Keratinocyte (primary cell): Measurements from ENCODE around the gene CD274. TPM values are rescaled to one million over a fixed set of nuclear protein-coding genes. Genes with fewer than 3 reads are reported as not detected.

ENCODE experiments used
- DNase-seq: peaks from one replicate; pipeline ENCODE4 v3.0.0-alpha.2; 2011; ENCODE audit warnings: low read depth, missing footprints, low spot score
- FAIRE-seq: peaks from 2 replicates; lab custom pipeline; 2011; peaks lifted over from hg19 to GRCh38; lab: Jason Lieb, UNC
- H2AFZ ChIP-seq: 2 replicates; pipeline ENCODE4 v1.6.0; 2012; ENCODE audit warnings: low read length, control low read depth, inconsistent platforms; ENCODE audit not compliant: control insufficient read depth
- H3K27ac ChIP-seq: 2 replicates; pipeline ENCODE4 v1.5.1; 2011; ENCODE audit warnings: low read length; ENCODE audit not compliant: control insufficient read depth, insufficient read depth
- H3K27me3 ChIP-seq: 3 replicates; pipeline ENCODE4 v1.6.0; 2011; ENCODE audit warnings: low read length; ENCODE audit not compliant: control insufficient read depth, insufficient read depth; ENCODE audit errors: extremely low read depth
- H3K36me3 ChIP-seq, 2 experiments: 2 replicates in 1 of 2; 3 replicates in 1 of 2; pipeline ENCODE4 v1.5.1; 2011; ENCODE audit warnings: low read length in 2 of 2, mild to moderate bottlenecking in 1 of 2; ENCODE audit not compliant: control insufficient read depth in 2 of 2, insufficient read depth in 2 of 2; ENCODE audit errors: extremely low read depth in 1 of 2
- H3K4me1 ChIP-seq: 3 replicates; pipeline ENCODE4 v1.5.1; 2011; ENCODE audit warnings: low read length; ENCODE audit not compliant: control insufficient read depth, insufficient read depth; ENCODE audit errors: extremely low read depth
- H3K4me2 ChIP-seq: 3 replicates; pipeline ENCODE4 v1.6.0; 2011; ENCODE audit warnings: low read depth, low read length; ENCODE audit not compliant: control insufficient read depth, insufficient read depth; ENCODE audit errors: extremely low read depth
- H3K4me3 ChIP-seq, 3 experiments: fragments of 200-600 bp in 1 of 3; sonication (generic) in 1 of 3; 2 replicates in 2 of 3; 3 replicates in 1 of 3; pipeline ENCODE4 v1.5.1; 2011 to 2016; ENCODE audit warnings: low read length in 3 of 3, mild to moderate bottlenecking in 3 of 3, control low read depth in 2 of 3, inconsistent platforms in 1 of 3, low read depth in 1 of 3, mixed read lengths in 1 of 3, mixed run types in 1 of 3, moderate library complexity in 1 of 3; ENCODE audit not compliant: control insufficient read depth in 2 of 3, insufficient read depth in 2 of 3; ENCODE audit errors: extremely low read depth in 1 of 3
- H3K79me2 ChIP-seq: 2 replicates; pipeline ENCODE4 v1.6.0; 2012; ENCODE audit warnings: low read length; ENCODE audit not compliant: control insufficient read depth, insufficient read depth
- H3K9ac ChIP-seq: 3 replicates; pipeline ENCODE4 v1.6.0; 2011; ENCODE audit warnings: low read length; ENCODE audit not compliant: control insufficient read depth, insufficient read depth; ENCODE audit errors: extremely low read depth
- H3K9me1 ChIP-seq: 3 replicates; pipeline ENCODE4 v1.6.0; 2011; ENCODE audit warnings: low read length; ENCODE audit not compliant: control insufficient read depth, insufficient read depth; ENCODE audit errors: extremely low read depth
- H3K9me3 ChIP-seq: 2 replicates; pipeline ENCODE4 v1.5.1; 2012; ENCODE audit warnings: low read depth, low read length; ENCODE audit not compliant: control insufficient read depth
- H4K20me1 ChIP-seq: 3 replicates; pipeline ENCODE4 v1.6.0; 2011; ENCODE audit warnings: low read length; ENCODE audit not compliant: control insufficient read depth, insufficient read depth; ENCODE audit errors: extremely low read depth
- EZH2 ChIP-seq: IDR thresholded peaks from one replicate; pipeline ENCODE4 v1.6.1; 2012; ENCODE audit warnings: inconsistent platforms, mild to moderate bottlenecking, low read length, moderate library complexity
- dilution Hi-C: fragments of 300-500 bp; cut with MboI; formaldehyde crosslinking; loops from one replicate; pipeline ENCODE4 v1.7.0; 2020; ENCODE audit warnings: low sequenced_read_pairs; ENCODE audit not compliant: extremely low pct_ligation_motif_present
- polyA plus RNA-seq, 5 experiments: library from polyadenylated mRNA; depleted of rRNA in 3 of 5; stranded (reverse) in 3 of 5; stranded (forward) in 1 of 5; unstranded in 1 of 5; fragments of >200 nt; gene quantifications; 1 replicate in 1 of 5; 2 replicates in 3 of 5; 3 replicates in 1 of 5; pipeline versions ENCODE4 v1.2.1 to v1.2.3, GENCODE V29; 2011 to 2012; ENCODE audit warnings: missing spikeins in 2 of 5, low read depth in 1 of 5, low replicate concordance in 1 of 5
- TF ChIP-seq, protein P1 (sequence below), 3 experiments: IDR thresholded peaks in 1 of 3; conservative IDR thresholded peaks in 1 of 3; optimal IDR thresholded peaks in 1 of 3; 2 replicates in 2 of 3; 3 replicates in 1 of 3; pipeline versions ENCODE3 to v1.5.1; 2011; ENCODE audit warnings: low read length in 3 of 3, mild to moderate bottlenecking in 3 of 3, moderate library complexity in 2 of 3, control low read depth in 1 of 3, inconsistent platforms in 1 of 3; ENCODE audit not compliant: insufficient read depth in 2 of 3; ENCODE audit errors: extremely low read depth in 1 of 3

The CD274 gene
- polyA plus RNA-seq, 1 donor (not counting 4 experiments of a cell fraction or from before 2014, with no cell fraction given) = 36.3 TPM

DNA sequence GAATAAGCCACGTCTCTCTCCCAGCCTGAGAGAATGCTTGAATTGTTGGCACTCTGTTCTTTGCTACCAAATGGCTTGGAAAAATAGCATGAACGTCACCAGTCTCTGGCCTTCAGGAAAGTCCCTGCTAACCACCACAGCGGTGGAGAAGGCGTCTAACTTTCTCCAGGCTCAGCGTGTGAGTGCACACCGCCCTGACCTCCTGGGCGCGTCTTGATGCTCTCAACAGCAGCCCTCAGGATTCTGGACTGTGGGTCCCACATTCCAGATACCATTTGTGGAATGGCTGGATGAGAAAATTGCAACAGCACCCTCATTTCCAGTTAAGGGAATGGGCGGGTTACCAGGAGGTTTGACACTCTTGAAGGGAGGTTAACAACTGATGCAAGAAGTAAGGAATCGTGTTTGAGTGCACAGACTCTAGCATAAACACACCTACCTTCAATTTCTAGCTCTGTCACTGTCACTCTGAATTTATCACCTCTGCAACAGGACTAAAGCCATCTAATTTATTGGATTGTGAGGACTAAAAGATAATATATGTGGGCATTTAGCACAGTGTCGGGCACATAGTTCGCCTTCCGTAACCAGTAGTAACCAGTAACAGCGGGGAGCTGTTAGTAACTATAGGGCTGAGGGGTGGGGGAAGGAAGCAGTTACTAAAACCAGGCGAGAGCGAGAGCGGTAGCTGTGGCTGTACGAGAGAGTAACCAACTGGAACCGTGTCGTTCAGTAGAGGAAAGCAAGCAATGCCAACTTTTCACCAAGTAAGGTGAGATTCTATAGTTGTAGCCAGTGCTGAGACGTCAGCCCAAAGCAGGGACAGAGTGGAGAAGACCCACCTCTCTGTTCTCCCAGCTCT is 11.8 kb upstream of the CD274 start:
- H4K20me1 ChIP-seq = no peaks in the 10 kb centered on the region
- peak overlapping the region; percentile 96 for H3K27ac ChIP-seq
- peak overlapping the region; percentile 96 for H3K4me2 ChIP-seq
- dilution Hi-C loops = no loop called here
- peaks cover 2% of the 10 kb centered on the region for H3K9me1 ChIP-seq
- H3K4me1 ChIP-seq = peaks cover 37% of the 10 kb centered on the region
- TF ChIP-seq, protein P1, sequence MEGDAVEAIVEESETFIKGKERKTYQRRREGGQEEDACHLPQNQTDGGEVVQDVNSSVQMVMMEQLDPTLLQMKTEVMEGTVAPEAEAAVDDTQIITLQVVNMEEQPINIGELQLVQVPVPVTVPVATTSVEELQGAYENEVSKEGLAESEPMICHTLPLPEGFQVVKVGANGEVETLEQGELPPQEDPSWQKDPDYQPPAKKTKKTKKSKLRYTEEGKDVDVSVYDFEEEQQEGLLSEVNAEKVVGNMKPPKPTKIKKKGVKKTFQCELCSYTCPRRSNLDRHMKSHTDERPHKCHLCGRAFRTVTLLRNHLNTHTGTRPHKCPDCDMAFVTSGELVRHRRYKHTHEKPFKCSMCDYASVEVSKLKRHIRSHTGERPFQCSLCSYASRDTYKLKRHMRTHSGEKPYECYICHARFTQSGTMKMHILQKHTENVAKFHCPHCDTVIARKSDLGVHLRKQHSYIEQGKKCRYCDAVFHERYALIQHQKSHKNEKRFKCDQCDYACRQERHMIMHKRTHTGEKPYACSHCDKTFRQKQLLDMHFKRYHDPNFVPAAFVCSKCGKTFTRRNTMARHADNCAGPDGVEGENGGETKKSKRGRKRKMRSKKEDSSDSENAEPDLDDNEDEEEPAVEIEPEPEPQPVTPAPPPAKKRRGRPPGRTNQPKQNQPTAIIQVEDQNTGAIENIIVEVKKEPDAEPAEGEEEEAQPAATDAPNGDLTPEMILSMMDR (optimal IDR thresholded peaks at IDR 0.05 in 1 of 3, IDR thresholded peaks at IDR 0.05 in 1 of 3, conservative IDR thresholded peaks at IDR 0.05 in 1 of 3; ENCODE audit: extremely low read depth in 1 of 3, insufficient read depth in 2 of 3, low read length in 3 of 3) = no peak
- no peak for TF ChIP-seq EZH2
- peak overlapping the region; percentile 77 to 83 (median 83) for H3K4me3 ChIP-seq
- H2AFZ ChIP-seq = peak overlapping the region; percentile 54
- H3K79me2 ChIP-seq = peaks cover 5% of the 10 kb centered on the region
- no peaks in the 10 kb centered on the region for H3K27me3 ChIP-seq
- FAIRE-seq = no peak
- no peak for DNase-seq
- H3K9ac ChIP-seq = peak overlapping the region; percentile 97
- H3K36me3 ChIP-seq = peaks cover 4 to 10% of the 10 kb centered on the region in 2 experiments
- no peaks in the 10 kb centered on the region for H3K9me3 ChIP-seq

DNA sequence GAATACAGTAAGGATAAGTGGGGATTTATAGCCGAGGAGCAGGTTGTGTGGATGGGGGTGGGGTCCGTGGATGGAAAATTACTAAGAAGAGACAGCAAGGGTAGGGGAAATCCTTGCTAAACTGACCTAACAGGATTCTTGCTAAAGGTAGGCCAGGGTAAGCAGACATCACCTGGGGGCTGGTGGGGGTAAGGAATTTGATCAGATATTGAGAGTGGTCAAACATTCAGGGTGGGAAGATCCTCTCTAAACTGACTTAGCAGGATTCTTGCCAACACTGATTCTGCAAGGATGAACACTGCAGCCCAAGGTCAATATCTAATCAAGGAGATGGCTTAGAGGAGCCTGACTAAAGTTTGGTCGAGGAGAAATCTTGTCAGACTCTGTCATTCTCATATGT is 9.9 kb upstream of the CD274 start:
- Histone ChIP-seq H3K9me1 (peaks cover 2% of the 10 kb centered on the region), H3K9me3 (no peaks in the 10 kb centered on the region), H3K9ac (no peak overlapping the region), H3K4me2 (peak overlapping the region; percentile 27), H3K27me3 (no peaks in the 10 kb centered on the region), H3K36me3 (peaks cover 2 to 7% of the 10 kb centered on the region in 2 experiments), H3K4me1 (peaks cover 37% of the 10 kb centered on the region), H2AFZ (no peak overlapping the region), H3K4me3 (no peak overlapping the region), H4K20me1 (no peaks in the 10 kb centered on the region), H3K79me2 (peaks cover 5% of the 10 kb centered on the region), H3K27ac (no peak overlapping the region)
- DNase-seq (no peak), FAIRE-seq (peak; percentile 17)
- TF ChIP-seq, protein P1 (optimal IDR thresholded peaks at IDR 0.05 in 1 of 3, IDR thresholded peaks at IDR 0.05 in 1 of 3, conservative IDR thresholded peaks at IDR 0.05 in 1 of 3; ENCODE audit: extremely low read depth in 1 of 3, insufficient read depth in 2 of 3, low read length in 3 of 3) = no peak
- no peak for TF ChIP-seq EZH2
- dilution Hi-C loops = no loop called here
